Measurements from ENCODE around the gene CCDC141.
"Not testable (repeated sequence)": the region's sequence is repeated elsewhere in the genome, so short reads cannot be mapped to it uniquely, and the experiment has no call there.

The CCDC141 gene, protein sequence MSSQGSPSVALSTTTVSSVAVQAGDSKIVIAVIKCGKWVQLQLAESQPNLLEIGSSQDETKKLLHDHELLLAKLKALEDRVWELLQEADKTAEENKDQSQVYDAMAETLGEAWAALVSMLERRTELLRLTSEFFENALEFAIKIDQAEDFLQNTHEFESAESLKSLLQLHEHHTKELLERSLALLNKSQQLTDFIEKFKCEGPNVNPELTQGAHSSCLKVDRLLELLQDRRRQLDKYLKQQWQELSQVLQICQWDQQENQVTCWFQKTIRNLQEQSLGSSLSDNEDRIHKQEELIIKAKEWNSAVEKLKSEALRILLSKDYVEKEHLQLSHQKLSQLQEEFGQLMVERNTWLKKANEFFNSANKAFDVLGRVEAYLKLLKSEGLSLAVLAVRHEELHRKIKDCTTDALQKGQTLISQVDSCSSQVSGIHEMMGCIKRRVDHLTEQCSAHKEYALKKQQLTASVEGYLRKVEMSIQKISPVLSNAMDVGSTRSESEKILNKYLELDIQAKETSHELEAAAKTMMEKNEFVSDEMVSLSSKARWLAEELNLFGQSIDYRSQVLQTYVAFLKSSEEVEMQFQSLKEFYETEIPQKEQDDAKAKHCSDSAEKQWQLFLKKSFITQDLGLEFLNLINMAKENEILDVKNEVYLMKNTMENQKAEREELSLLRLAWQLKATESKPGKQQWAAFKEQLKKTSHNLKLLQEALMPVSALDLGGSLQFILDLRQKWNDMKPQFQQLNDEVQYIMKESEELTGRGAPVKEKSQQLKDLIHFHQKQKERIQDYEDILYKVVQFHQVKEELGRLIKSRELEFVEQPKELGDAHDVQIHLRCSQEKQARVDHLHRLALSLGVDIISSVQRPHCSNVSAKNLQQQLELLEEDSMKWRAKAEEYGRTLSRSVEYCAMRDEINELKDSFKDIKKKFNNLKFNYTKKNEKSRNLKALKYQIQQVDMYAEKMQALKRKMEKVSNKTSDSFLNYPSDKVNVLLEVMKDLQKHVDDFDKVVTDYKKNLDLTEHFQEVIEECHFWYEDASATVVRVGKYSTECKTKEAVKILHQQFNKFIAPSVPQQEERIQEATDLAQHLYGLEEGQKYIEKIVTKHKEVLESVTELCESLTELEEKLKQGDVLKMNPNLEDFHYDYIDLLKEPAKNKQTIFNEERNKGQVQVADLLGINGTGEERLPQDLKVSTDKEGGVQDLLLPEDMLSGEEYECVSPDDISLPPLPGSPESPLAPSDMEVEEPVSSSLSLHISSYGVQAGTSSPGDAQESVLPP (N-terminal part only)

DNA sequence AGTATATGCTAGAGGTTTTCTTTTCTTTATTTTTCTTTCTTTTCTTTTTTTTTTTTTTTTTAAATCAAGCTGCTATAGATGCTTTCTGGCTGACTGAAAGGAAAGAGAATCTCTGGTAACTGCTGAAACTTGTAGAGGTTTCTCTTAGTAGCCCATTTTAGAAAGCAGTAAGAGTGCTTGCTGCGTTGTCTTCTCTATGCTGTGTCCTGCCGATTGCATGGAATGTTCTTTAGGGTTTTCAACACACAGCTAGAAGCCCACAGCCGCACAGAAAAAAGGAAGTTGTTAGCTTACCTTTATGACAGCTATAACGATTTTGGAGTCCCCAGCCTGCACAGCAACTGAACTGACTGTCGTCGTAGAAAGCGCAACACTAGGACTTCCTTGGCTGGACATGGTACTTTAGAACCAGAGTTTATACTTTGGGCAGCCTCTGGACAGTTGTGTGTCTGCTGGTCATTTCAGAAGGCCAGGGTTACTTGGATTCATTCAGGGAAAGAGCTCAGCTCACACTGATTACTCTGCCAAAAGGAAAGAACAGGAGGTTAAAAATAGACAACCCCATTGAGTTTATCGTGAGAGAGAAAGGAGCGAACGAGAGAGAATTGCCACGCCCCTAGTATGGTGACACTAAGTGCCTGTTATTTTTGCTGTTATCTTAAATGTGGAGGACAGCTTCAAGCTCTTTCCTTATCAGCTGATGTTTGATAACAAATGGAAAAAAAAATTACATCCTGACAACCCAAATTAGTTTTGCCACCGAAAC lies at the start of gene CCDC141:
Gene CCDC141, minus strand, starts transcription at position 592 of the 766 bp plus-strand sequence. Its CDS starts 196 bp downstream, at position 396.
- no peak for DNase-seq

DNA sequence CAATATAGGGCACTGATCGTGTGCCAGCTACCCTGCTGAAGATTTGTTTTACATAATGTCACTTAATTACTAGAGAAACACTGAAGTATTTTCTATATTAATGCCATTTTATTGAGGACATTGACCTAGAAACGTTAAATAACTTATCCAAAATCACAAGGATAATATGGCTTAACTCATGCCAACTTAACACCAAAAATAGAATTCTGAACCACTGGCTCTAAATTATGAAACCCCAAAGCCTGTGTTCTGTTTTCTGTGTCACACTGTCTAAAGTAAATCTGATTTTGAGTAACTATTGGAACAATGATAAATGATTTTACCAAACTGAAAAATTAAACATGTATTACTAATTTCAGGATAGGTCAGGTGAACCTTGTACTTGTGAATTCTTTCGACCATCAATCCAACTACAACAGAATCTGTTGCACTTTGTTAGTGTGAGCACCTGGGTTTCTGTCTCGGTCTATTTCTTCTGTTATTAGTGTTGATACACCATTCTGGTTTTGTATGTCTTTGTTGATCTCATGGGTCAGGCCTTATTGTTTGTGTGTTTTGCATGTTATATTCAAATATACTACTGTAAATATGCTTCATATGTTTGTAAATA lies 48.2 kb upstream of the CCDC141 start:
- DNase-seq, result no peak

DNA sequence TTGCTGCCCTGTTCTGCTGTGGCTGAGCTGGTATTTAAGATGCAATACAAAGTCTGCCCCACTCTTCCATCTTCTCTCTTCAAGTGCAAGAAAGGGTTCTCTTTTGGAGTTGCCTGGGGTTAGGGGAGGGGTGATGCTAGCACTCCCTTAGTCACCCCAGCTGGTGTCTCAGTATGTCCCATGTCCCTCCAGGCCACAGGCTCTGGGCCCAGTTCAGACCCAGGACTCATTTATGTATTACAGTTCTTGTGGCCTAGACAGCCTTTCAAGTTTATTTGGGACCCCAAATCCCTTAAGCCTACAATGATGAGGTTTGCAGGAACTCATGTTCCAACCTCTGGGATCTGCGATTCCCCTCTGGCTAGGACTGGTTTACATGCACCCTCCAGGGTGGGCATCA lies 47.2 kb upstream of the CCDC141 start:
- no peak for DNase-seq

DNA sequence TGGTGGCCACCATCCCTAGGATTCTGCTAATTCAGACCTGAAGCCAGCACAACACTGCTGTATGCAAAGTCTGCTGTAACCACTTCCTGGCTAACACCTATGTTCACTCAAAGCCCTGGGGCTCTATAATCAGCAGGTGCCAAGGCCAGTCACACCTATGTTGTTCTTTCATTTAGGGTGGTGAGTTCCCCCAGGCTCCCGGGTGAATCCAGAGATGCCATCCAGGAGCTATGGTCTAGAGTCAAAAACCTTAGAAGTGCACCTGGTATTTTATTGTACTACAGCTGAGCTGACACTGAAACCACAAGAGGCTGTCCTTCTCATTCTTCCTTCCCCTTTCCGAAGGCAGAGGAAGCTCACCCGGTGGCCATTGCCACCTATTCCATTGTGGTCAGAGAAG lies 46.2 kb upstream of the CCDC141 start:
- DNase-seq, result no peak

DNA sequence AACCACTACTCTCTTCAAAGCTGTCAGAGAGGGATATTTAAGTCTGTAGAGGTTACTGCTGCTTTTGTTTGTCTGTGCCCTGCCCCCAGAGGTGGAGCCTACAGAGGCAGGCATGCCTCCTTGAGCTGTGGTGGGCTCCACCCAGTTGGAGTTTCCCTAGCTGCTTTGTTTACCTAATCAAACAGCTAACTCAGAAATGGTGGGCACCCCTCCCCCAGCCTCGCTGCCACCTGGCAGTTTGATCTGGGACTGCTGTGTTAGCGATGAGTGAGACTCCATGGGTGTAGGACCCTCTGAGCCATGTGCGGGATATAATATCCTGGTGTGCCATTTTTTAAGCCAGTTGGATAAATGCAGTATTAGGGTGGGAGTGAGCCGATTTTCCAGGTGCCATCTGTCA lies 43.0 kb upstream of the CCDC141 start:
- not testable (repeated sequence) for DNase-seq

DNA sequence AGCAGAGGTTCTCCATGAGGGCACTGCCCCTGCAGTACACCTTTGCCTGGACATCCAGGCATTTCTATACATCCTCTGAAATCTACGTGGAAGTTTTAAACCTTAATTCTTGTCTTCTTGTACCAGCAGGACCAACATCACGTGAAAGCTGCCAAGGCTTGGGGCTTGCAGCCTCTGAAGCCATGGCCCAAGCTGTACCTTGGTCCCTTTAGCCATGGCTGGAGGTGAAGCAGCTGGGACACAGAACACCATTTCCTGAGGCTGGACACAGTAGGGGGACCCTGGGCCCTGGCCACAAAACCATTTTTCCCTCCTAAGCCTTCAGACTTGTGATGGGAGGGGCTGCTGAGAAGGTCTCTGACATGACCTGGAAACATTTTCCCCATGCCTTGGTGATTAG lies 32.8 kb upstream of the CCDC141 start:
- no peak for DNase-seq

DNA sequence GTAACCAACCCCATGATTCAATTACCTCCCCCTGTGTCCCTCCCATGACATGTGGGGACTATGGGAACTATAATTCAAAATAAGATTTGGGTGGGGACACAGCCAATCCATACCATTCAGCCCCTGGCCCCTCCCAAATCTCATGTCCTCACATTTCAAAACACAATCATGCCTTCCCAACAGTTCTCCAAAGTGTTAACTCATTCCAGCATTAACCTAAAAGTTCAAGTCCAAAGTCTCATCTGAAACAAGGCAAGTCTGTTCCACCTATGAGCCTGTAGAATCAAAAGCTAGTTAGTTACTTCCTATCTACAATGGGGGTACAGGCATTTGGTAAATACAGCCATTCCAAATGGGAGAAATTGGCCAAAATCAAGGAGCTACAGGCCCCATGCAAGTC lies 32.0 kb upstream of the CCDC141 start:
- DNase-seq, result no peak

DNA sequence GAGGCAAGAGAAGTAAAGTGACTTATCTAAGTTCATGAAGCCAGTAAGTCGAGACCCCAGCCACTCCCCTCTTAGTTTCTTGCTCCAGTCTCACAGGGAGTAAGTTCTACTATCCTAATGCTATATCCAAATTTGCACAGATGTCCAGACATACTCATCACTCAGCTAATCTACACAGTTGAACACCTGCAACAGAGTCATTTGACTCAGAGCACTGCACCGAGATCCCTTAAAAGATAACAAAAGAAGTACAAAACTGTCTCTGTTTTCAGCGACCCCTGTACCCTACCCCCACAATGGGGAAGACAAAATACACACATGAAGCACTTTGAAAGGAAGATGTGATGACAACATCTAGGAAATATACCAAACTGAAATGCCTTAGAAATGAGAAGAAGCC lies 22.6 kb upstream of the CCDC141 start:
- no peak for DNase-seq

DNA sequence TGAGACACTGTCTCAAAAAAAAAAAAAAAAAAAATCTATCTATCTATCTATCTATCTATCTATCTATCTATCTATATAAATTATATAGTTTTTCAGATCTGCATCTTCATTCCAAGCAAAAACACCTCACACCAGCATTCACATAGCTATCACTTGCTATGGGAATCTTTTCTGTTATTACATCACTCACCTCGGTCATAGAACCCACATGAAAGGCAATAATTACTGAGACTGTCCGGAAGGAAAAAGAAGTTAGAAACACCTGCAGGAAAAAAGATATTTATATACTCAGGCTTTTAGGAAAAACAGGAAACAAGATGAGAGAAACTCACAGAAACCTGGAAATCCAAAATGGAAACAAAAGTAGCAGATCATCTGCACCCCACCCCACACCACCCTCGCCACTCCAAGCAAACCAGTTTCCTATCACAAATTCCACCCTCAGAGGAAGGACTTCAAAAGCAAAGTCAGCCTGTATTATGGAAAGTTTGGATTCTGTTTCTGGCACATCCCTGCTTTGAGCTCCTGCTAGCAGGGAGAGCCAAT lies 21.9 kb upstream of the CCDC141 start:
- DNase-seq, result no peak

DNA sequence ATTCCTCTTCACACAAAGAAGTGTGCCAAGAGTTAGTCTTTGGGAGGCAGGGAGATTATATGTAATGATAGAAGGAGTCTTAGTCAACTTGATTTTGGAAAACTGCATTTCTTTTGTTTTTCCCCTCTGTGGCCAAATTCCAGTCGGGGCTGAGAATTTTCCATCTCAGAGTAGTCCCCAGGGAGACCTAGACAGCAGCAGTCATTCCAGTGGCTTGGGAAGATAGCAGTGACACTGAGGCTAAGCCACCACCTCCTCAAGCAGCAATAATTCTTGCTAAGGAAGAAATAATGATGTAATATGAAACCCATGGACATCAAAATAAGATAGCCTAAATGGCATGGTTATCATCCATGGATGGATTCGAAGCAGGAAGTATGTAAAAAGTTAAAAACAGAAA lies 21.0 kb upstream of the CCDC141 start:
- DNase-seq, result no peak

DNA sequence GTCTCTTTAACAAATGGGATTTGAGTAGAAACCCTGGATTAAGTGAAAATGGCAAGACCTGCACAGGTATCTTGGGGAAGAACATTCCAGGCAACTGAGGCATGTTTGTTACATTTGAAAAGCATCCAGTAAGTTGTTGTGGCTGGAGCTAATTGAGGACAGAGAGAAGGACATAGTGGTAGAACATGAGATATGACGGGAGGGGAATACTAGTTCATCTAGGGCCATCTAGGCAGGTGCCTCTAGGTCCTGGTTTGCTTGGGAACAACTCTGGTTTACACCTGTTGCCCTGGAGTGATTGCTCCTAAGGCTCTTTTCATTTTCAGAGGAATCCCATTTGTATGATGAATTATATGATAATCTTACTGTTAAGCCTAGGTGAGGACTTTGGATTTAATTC lies 19.7 kb upstream of the CCDC141 start:
- no peak for DNase-seq

DNA sequence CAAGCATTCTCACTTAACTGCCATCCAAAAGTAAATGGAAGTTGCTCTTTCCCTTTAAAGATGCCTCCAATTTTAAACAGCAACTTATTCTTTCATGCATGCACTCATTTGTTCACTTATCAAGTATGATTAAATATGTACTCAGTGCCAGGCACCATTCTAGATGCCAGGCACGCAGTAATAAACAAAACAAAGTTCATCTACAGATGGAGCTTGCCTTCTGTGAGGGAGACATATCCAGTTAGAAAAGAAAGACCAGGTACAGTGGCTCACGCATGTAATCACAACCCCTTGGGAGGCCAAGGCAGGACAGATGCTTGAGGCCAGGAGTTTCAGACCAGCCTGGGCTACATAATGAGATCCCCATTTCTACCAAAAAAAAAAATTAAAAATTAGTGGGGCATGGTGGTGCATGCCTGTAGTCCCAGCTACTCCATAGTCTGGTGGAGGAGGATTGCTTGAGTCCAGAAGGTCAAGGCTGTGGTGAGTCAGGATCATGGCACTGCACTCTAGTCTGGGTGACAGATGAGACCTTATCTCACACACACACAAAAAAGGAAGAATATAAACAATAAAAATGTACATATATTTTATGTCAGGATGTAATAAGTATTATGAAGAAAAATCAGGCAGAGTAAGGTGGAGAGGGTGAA lies 19.2 kb upstream of the CCDC141 start:
- no peak for DNase-seq

DNA sequence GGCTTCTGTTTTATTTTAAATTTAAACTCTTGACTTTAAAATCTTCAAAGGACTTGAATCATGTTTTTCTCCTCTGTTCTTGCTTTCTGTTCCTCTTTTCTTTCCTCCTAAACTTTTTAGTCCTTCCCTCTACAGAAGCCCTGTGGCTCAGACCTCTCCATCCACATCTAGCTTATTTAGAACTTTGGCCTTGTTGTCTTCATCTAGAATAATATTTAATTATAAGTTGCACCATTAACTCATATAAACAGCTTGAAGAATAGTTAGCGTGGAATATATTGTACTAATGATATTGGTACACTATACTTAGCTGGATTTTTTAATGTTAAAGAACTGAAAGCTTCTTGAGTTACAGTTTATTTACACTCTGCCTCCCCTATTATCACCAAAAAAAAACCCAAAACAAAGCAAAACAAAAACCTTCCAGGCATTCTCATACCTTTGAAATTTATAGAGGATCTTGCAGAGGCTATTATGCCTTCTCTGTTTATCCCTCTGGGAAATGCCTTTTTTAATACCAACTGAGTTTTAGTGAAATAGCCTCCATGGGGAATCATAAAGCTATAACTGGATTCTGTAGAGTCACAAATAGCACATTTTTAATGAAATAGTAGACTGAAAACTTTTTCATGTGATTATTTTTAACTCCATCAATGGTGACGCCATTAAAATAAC lies 9.2 kb upstream of the CCDC141 start:
- no peak for DNase-seq

DNA sequence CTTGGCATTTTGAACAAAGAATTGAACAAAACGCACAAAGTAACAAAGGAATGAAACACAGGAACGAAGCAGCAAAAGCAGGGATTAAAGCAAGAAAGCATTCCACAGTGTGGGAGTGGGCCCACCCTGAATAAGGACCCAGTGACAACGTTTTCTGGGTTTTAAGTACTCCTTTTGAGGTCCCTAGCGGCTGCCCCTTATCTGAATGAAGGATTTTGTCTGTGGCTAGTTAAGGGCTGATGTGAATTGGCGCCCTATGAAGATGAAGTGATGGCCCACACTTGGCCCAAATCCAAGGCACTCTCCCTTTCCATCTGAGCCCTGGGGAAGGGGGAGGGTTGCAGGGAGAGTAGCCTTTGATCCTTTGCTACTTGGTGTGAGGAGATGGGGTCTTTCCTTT lies 7.8 kb upstream of the CCDC141 start:
- DNase-seq, result no peak

DNA sequence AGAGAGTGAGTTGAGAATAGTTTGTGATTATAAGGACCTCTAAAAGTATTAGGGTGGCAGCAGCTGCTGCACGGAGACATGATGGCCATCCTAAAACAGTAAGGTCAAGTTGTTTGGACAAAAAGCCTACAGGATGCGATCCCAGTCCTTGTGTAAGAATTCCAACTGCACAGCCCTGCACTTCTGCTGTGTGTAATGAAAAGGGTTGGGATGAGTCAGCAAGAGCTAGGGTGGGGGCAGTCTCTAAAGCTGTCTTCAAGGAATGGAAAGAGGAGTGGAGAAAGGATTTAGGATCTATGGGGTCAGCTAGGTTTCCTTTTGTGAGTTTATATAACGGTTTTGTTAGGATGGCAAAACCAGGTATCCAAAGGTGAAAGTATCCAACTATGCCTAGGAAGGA lies 3.6 kb upstream of the CCDC141 start:
- DNase-seq, result not testable (repeated sequence)

DNA sequence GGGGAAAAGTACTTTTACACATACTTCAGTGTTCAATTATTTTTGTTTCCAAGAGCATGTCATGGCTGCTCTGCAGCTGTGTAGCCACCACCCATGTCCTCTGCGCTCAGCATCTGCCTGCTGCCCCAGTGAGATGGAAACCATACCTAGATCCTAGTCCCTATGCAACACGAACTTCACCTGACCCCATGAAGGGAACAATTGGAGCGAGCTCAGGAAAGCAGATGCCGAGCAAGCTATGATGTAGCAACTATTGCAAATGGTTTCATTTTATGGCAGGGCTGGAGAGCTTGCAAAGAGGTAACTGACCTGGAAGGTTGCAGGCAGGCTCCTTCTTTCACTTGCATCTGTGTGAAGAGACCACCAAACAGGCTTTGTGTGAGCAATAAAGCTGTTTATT lies 1.3 kb upstream of the CCDC141 start:
- DNase-seq, result no peak

DNA sequence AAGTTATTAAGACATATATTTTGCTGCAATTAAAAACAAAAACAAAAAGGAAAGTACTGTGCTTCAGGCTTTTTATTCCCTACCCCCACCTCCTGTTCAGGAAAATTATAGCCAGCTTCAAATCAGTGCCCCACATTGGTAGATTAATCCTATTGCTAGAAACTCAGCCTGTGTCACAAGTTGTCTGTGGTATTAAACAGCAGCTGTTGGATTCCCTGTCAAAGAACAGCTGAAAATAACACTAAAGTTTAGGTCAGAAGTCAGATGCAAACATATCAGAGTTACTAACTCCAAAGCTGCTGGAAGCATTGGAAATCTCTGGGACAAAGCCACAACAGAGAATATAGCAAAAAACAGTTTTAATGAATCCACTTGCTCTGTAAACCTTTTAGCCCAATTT lies 818 bp upstream of the CCDC141 start:
- DNase-seq, result no peak

DNA sequence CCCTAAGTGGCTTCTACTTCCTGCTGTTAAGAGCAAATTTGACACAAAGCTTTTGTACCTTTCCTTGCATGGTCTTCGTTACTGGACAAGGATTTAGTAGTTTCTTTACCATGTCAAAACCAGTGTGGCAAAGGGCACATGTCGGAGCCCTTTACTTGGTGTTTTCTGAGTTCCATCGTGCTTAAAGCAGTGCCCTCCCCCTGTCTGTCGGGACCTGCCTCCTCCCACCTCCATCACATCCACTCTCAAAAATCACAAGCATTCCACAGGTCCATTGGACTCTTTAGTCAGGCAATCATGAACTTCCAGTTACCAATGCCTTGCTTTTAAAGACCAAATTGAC lies 763 bp downstream of the CCDC141 start:
- no peak for DNase-seq

DNA sequence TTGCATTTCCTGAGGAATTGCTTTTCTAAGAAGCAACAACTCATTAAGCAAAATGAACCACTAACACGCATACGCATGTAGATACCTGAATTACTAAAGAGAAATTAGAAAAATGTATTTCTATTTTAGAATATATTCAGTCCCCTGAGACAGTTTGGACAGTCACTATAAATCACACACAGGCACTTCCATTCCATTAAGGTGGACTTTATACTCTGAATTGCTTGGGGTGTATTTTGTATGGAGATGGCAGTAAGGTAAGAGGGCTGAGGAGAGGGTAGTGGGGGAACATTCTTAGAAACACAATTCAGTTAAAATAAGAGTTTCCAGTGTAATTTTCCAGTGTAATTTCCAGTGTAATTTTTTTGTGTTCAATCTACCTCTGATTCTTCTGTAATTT lies 1.8 kb downstream of the CCDC141 start:
- DNase-seq, result no peak

DNA sequence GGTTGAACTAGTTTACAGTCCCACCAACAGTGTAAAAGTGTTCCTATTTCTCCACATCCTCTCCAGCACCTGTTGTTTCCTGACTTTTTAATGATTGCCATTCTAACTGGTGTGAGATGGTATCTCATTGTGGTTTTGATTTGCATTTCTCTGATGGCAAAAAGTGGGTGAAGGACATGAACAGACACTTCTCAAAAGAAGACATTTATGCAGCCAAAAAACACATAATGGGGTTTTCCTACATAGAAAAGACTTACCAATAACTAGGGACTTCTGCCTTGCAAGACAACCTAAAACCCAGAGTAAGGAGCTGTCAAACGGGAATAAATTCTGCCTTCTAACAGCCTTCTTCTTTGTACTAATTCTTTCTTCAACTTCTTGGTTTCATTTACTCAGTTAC lies 4.3 kb downstream of the CCDC141 start:
- not testable (repeated sequence) for DNase-seq

DNA sequence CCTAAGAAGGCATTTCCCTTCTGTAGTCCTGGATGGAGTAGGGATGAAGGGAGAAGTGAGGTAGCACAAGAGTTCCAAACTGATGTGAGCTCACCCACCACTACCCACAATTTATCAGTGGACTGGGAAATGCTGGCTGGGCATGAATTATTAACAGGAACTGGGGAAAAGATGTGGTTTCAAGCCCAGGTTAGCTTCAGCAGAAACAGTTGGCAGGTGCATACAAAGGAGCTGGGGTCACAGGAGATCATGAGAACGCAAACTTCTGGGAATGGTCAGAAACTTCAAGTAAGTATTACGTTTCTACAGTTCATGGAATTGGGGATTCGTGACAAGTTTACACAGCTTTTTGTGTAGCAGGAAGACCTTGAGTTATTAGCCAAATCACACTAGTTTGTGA lies 5.4 kb downstream of the CCDC141 start:
- no peak for DNase-seq

All from NCI-H1105 treated with DMSO at 0.1 percent for 48 hours (cell line).